Vagina (tissue), 2 donors: ENCODE data around the gene HLA-C.

Experiments
- CTCF ChIP-seq, 3 experiments: fragments of 450-650 bp in 2 of 3; fragments of 200-600 bp in 1 of 3; sonication (generic) in 1 of 3; IDR thresholded peaks; one replicate each; pipeline ENCODE4 v1.5.1; 2017 to 2019; ENCODE audit warnings: antibody characterized with exemption in 3 of 3, mild to moderate bottlenecking in 2 of 3, moderate library complexity in 2 of 3
- POLR2AphosphoS5 ChIP-seq, 2 donors: sonication (generic); formaldehyde crosslinking; IDR thresholded peaks; one replicate each; pipeline ENCODE4 v1.9.0; 2017; ENCODE audit warnings: antibody characterized with exemption in 2 of 2, mild to moderate bottlenecking in 2 of 2, low read depth in 1 of 2; ENCODE audit not compliant: insufficient read depth in 1 of 2

GRCh38 chr6:31246051-31246521 lies 25.8 kb downstream of the HLA-C start:
- TF ChIP-seq POLR2AphosphoS5 (IDR thresholded peaks at IDR 0.05; ENCODE audit: insufficient read depth in 1 of 2, low read depth in 1 of 2) (no peak), CTCF (IDR thresholded peaks at IDR 0.05) (no peak)
